Vagina (tissue), 2 donors: ENCODE results near the gene HDHD3. TPM values are rescaled to one million over a fixed set of nuclear protein-coding genes. Genes with fewer than 3 reads are reported as not detected.
A peak's percentile ranks its signal among the peaks of the same experiment; 100 is the strongest.

Experiments used
- DNase-seq, 2 donors: peaks; one replicate each; pipeline ENCODE4 v3.0.0-alpha.2; 2017; ENCODE audit errors: extremely low spot score in 2 of 2
- H3K27ac ChIP-seq: fragments of 200-600 bp; sonication (generic); one replicate; pipeline ENCODE4 v1.5.1; 2019
- H3K27me3 ChIP-seq: fragments of 200-600 bp; sonication (generic); one replicate; pipeline ENCODE4 v1.5.1; 2019
- H3K36me3 ChIP-seq, 2 donors: fragments of 200-600 bp; sonication (generic); one replicate each; pipeline ENCODE4 v1.5.1; 2017 to 2019
- H3K4me1 ChIP-seq: fragments of 200-600 bp; sonication (generic); one replicate; pipeline ENCODE4 v1.5.1; 2019
- H3K4me3 ChIP-seq, 2 donors: fragments of 200-600 bp; sonication (generic); 1 replicate in 1 of 2; 2 replicates in 1 of 2; pipeline ENCODE4 v1.5.1; 2016 to 2019
- H3K9me3 ChIP-seq: fragments of 200-600 bp; sonication (generic); one replicate; pipeline ENCODE4 v1.5.1; 2019
- CTCF ChIP-seq, 3 experiments: fragments of 450-650 bp in 2 of 3; fragments of 200-600 bp in 1 of 3; sonication (generic) in 1 of 3; IDR thresholded peaks; one replicate each; pipeline ENCODE4 v1.5.1; 2017 to 2019; ENCODE audit warnings: antibody characterized with exemption in 3 of 3, mild to moderate bottlenecking in 2 of 3, moderate library complexity in 2 of 3
- POLR2A ChIP-seq, 2 donors: fragments of 450-650 bp; IDR thresholded peaks; one replicate each; pipeline ENCODE4 v1.6.1; 2017; ENCODE audit warnings: antibody characterized with exemption in 2 of 2, mild to moderate bottlenecking in 2 of 2, moderate library complexity in 2 of 2
- POLR2AphosphoS5 ChIP-seq, 2 donors: sonication (generic); formaldehyde crosslinking; IDR thresholded peaks; one replicate each; pipeline ENCODE4 v1.9.0; 2017; ENCODE audit warnings: antibody characterized with exemption in 2 of 2, mild to moderate bottlenecking in 2 of 2, low read depth in 1 of 2; ENCODE audit not compliant: insufficient read depth in 1 of 2
- intact Hi-C: fragments of 100-400 bp; cut with DNase I; formaldehyde crosslinking; loops from one replicate; pipeline ENCODE4 v1.15.1; 2023
- total RNA-seq: library from RNA; depleted of rRNA; stranded (reverse); fragments of >200 nt; gene quantifications from one replicate; pipeline ENCODE4 v1.2.3, GENCODE V29; 2016

HDHD3 gene
- 31.7 TPM for total RNA-seq

GRCh38 chr9:113376634-113377567 is at the start of gene HDHD3:
Gene HDHD3 (minus strand): TSS chr9:113376986. CDS start chr9:113374354, 2,632 bp downstream.
- Histone ChIP-seq H3K36me3 (peaks cover 0 to 17% of the 10 kb centered on the region in 2 donors), H3K4me3 (peak within 1 kb of the TSS; percentile 89 to 91), H3K27me3 (no peaks in the 10 kb centered on the region), H3K27ac (peak within 1 kb of the TSS; percentile 89), H3K9me3 (no peaks in the 10 kb centered on the region), H3K4me1 (peaks cover 25% of the 10 kb centered on the region)
- no peak for DNase-seq
- peak in 1 of 2 donors; percentile 92 for TF ChIP-seq POLR2AphosphoS5 (IDR thresholded peaks at IDR 0.05; ENCODE audit: insufficient read depth in 1 of 2, low read depth in 1 of 2)
- no peak for TF ChIP-seq CTCF (IDR thresholded peaks at IDR 0.05)
- peak in 1 of 2 donors; percentile 67 for TF ChIP-seq POLR2A (IDR thresholded peaks at IDR 0.05)
- intact Hi-C loops: no loop called here

GRCh38 chr9:113425072-113425471 is 48.3 kb upstream of the HDHD3 start:
- H3K4me3 ChIP-seq: no peak overlapping the region
- H3K9me3 ChIP-seq: no peaks in the 10 kb centered on the region
- H3K27ac ChIP-seq: no peak overlapping the region
- no peaks in the 10 kb centered on the region for H3K27me3 ChIP-seq
- no peak for TF ChIP-seq POLR2A (IDR thresholded peaks at IDR 0.05)
- TF ChIP-seq POLR2AphosphoS5 (IDR thresholded peaks at IDR 0.05; ENCODE audit: insufficient read depth in 1 of 2, low read depth in 1 of 2): no peak
- no peak for TF ChIP-seq CTCF (IDR thresholded peaks at IDR 0.05)
- H3K4me1 ChIP-seq: no peaks in the 10 kb centered on the region
- intact Hi-C loops: no loop called here
- no peak for DNase-seq
- H3K36me3 ChIP-seq: no peaks in the 10 kb centered on the region

- intact Hi-C loops: no loop called here
- TF ChIP-seq CTCF (IDR thresholded peaks at IDR 0.05) (no peak), POLR2AphosphoS5 (IDR thresholded peaks at IDR 0.05; ENCODE audit: insufficient read depth in 1 of 2, low read depth in 1 of 2) (no peak), POLR2A (IDR thresholded peaks at IDR 0.05) (no peak)
Observed at GRCh38 chr9:113421726-113422125, 44.9 kb upstream of the HDHD3 start.

GRCh38 chr9:113417370-113417769 is 40.6 kb upstream of the HDHD3 start:
- H3K27me3 ChIP-seq: no peaks in the 10 kb centered on the region
- H3K27ac ChIP-seq: no peak overlapping the region
- H3K9me3 ChIP-seq: no peaks in the 10 kb centered on the region
- no peak for TF ChIP-seq POLR2A (IDR thresholded peaks at IDR 0.05)
- no peak for TF ChIP-seq CTCF (IDR thresholded peaks at IDR 0.05)
- no peak for TF ChIP-seq POLR2AphosphoS5 (IDR thresholded peaks at IDR 0.05; ENCODE audit: insufficient read depth in 1 of 2, low read depth in 1 of 2)
- no peak for DNase-seq
- intact Hi-C loops: no loop called here
- H3K4me3 ChIP-seq: no peak overlapping the region
- no peaks in the 10 kb centered on the region for H3K36me3 ChIP-seq
- H3K4me1 ChIP-seq: no peaks in the 10 kb centered on the region

More at GRCh38 chr9:113421726-113422125, 44.9 kb upstream of the HDHD3 start:
- H3K9me3 ChIP-seq: no peaks in the 10 kb centered on the region
- H3K27ac ChIP-seq: no peak overlapping the region
- no peaks in the 10 kb centered on the region for H3K4me1 ChIP-seq
- no peak for DNase-seq
- no peak overlapping the region for H3K4me3 ChIP-seq
- no peaks in the 10 kb centered on the region for H3K27me3 ChIP-seq
- no peaks in the 10 kb centered on the region for H3K36me3 ChIP-seq
